Left hindlimb (tissue), 1 donor: ENCODE data around the gene ARMC7.
"Not testable (repeated sequence)": the region's sequence is repeated elsewhere in the genome, so short reads cannot be mapped to it uniquely, and the experiment has no call there.

ENCODE experiments used
- DNase-seq: peaks from one replicate; pipeline ENCODE4 v3.0.0-alpha.2; 2018

Gene ARMC7

DNA sequence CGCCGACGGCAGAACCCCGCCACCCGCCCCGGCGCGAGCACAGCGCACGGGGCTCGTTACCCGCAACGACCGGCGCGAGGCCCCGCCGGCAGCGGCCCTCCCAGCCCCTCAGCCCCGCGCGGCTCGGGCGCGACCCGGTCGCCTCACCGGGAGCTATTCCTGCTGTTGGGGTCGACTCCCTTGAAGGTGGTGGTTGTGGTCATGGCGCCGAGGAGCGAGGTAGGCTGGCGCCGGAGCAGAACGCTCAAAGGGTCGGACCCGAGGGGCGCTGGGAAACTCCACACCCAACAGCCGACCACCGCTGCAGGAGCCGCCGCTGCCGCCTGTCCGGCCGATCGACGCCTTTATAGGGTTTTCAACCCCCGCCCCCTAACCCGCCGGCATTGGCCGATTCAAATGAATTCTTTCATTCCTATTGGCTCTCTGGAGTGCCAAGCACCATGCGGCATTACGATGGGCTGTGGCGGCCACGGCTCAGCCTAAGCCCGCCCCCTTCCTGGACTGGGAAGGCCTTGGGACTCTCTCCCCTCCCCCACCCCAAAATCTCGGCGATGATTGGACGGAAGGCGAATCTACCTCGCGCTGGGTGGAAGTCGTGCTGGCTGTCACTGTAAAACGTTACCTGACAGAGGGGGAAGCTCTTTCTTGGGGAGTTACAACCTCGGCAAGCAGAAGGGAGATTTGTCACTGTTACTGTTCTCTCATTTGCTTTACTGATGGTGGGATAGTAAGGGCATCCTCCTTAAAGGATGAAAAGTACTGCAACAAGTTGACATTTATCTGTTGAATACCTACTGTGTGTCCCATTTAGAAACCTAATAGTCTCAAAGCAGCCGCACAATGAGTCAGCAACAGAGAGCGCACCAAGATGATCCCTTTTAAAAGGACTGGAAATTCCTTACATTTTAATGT is 44.7 kb downstream of the ARMC7 start, which contains the start of gene JPT1:
Gene JPT1, minus strand, starts transcription at position 318 of the 912 bp plus-strand sequence. Its CDS starts 115 bp downstream, at position 203.
- DNase-seq = peak; percentile 99

DNA sequence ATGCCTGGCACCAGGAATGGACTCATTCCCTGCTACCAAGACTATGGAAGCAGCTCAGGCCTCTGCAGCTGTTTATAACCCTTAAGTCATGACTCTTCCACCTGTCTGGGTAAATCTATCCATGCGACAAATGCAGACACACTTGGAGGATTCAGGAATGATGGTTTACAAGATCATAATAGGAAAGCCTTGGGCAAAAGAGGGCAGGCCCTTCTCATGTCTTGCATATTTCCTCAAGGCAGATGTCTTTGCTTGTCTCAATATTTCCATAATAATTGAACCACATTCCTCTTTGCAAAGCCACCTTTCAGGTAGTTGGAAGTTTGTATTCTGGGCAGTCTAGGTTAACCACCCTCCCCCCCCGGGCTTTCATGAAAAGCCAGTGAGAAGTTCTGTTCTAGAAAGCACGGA is 45.4 kb downstream of the ARMC7 start:
- DNase-seq = no peak

DNA sequence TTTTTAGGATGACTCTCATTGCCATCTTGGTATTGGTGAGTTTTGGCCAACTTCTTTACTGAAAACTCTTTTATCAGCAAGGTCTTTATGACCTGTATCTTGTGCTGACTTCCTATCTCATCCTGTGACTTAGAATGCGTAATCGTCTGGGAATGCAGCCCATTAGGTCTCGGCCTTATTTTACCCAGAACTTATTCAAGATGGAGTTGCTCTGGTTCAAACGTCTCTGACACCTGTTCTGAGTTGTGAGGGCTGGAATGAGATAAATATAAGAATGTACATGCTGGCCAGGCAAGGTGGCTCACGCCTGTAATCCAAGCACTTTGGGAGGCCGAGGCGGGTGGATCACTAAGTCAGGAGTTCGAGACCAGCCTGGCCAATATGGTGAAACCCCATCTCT is 48.7 kb downstream of the ARMC7 start:
- DNase-seq = not testable (repeated sequence)

DNA sequence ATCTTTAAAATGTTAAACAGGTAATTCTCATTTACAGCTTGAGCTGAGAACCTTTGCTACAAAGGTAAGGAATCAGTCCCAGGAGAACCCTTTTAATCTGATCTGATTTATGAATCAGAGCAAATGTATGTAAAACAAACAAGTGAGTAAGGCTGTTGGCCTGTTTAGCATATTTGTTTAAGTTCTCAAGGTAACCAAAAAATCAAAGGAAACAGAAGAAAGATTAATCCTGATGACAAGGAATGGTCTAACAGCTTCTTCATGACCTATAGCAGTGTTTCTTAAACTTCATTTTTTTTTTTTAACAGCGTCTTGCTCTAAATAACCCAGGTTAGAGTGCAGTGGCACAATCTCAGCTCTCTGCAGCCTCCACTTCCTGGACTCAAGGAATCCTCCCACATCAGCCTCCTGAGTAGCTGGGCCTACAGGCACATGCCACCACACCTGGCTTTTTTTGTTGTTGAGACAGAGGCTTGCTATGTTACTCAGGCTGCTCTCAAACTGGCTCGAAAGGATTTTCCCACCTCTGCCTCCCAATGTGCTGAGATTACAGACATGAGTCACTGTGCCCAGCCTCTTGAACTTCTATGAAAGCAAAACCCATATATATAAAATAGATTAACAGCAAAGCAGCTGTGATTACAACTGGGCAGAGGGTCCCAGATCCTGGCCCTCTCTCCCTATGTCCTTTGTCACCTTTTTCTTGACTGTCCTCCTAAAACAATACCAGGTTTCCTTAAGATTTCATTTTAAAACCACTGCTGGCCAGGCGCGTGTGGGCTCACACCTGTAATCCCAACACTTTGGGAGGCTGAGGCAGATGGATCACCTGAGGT is 49.6 kb downstream of the ARMC7 start:
- no peak for DNase-seq

DNA sequence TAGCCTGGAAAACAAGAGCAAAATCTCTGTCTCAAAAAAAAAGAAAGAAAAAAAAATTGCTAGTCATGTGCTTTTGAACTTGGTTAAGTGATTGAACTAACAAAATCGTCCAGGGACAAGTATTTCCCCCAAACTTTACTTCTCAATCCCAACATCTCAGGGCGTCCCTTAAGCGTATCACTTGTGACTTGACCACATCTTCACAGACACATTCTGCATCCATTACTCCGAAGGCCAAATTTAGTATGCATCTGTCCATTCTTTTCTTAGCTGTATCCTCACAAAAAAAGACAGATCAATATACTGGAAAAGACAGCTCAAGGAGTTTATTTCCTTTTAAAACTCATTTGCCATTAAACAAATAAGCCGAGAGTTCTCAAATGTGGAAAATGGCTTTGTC is 50.4 kb downstream of the ARMC7 start:
- no peak for DNase-seq

DNA sequence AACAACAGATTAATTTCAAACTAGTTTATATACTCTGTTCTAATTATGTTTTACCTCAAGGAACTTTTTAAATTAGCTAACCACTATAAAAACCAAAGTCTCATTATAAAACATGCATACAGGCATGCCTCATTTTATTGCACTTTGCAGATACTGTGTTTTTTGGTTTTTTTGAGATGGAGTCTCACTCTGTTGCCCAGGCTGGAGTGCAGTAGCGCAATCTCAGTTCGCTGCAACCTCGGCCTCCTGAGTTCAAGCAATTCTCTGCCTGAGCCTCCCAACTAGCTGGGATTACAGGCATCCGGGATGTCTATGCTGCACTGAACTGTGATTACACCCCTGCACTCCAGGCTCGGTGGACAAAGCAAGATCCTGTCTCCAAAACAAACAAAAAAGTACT is 53.3 kb downstream of the ARMC7 start:
- DNase-seq = no peak

DNA sequence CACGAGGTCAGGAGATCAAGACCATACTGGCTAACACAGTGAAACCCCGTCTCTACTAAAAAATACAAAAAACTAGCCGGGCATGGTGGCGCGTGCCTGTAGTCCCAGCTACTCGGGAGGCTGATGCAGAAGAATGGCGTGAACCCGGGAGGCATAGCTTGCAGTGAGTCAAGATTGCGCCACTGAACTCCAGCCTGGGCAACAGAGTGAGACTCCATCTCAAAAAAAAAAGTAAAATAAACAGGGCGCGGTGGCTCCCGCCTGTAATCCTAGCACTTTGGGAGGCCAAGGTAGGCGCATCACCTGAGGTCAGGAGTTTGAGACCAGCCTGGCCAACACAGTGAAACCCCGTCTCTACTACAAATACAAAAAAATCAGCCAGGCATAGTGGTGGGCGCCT is 54.8 kb downstream of the ARMC7 start:
- DNase-seq = not testable (repeated sequence)

DNA sequence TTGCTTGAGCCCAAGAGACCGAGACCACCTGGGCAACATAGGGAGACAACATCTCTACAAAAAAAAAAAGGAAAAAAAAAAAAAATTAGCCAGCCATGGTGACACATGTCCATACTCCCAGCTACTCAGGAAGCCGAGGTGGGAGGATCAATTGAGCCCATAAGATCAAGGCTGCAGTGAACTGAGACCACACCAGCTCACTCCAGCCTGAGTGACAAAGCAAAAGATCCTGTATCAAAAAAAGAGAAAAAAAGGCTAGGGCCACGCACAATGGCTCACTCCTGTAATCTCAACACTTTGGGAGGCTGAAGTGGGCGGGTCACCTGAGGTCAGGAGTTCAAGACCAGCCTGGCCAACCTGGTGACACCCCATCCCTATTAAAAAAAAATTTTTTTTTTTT is 59.2 kb downstream of the ARMC7 start:
- DNase-seq = no peak

DNA sequence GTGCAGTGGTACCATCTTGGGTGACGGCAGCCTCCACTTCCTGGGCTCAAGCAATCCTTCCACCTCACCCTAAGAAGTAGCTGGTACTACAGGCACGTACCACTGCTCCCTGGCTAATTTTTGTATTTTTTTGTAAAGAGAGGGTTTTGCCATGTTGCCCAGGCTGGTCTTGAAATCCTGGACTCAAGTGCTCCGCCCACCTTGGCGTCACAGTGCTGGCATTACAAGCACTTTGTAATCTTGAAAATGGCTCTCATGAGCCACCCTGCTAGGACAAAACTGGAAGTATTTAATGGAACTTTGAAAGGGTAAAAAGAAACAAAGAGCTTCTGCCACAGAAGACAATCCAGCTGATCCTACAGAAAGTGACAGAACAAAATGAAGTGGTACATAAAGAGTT is 63.8 kb downstream of the ARMC7 start:
- DNase-seq = no peak

DNA sequence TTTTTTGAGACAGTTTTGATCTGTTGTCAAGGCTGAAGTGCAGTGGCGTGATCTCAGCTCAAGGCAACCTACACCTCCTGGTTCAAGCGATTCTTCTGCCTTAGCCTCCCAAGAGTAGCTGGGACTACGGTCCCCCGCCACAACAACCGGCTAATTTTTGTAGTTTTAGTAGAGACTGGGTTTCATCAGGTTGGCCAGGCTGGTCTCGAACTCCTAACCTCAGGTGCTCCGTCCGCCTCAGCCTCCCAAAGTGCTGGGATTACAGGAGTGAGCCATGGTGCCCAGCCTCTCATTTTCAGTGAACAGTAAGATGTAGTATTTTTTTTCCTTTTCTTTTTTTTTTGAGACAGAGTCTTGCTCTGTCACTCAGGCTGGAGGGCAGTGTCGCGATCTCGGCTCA is 65.2 kb downstream of the ARMC7 start:
- DNase-seq = no peak

DNA sequence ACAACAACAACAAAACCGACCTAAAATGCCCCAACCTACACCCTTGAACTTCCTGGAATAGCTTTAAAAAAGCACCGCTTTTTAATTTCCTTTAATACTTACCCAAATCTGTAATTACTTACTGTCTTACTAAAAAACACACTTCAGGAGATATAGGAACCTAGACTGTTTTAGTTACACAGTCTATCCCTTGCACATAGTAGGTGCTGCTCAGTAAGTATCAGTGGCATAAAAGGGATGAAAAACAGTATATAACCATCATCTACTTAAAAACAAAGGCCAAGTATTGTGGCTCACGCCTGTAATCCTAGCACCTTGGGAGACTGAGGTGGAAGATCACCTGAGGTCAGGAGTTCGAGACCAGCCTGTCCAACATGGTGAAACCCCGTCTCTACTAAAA is 66.9 kb downstream of the ARMC7 start:
- no peak for DNase-seq

DNA sequence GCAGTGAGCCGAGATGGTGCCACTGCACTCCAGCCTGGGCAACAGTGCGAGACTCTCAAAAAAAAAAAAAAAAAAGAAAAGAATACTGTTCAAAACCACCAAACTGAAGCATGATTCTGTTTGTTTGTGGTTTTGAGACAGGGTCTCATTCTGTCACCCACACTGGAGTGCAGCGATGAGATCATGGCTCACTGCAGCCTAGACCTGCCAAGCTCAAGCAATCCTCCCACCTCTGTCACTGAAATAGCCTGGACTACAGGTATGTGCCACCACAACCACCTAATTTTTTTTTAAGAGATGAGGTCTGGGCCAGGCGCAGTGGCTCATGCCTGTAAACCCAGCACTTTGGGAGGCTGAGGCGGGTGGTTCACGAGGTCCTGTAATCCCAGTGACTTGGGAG is 68.7 kb downstream of the ARMC7 start:
- DNase-seq = no peak
